Right lobe of liver (tissue), 4 donors: ENCODE data around the gene MRPL17.

Source experiments
- CTCF ChIP-seq, 4 donors: fragments of 200-600 bp in 3 of 4; fragments of 450-650 bp in 1 of 4; IDR thresholded peaks; one replicate each; pipeline versions ENCODE4 v1.5.1 to v1.8.0; 2016 to 2022; ENCODE audit warnings: antibody characterized with exemption in 4 of 4, mild to moderate bottlenecking in 2 of 4
- POLR2A ChIP-seq: fragments of 450-650 bp; IDR thresholded peaks from one replicate; pipeline ENCODE4 v1.6.1; 2017; ENCODE audit warnings: antibody characterized with exemption, mild to moderate bottlenecking
- donor health status: DM: no; HTN: no; CAD: no.
- donor health status: DM: no; HTN: no; CAD: no.
- donor health status: DM: no; HTN: yes; CAD: no.

DNA sequence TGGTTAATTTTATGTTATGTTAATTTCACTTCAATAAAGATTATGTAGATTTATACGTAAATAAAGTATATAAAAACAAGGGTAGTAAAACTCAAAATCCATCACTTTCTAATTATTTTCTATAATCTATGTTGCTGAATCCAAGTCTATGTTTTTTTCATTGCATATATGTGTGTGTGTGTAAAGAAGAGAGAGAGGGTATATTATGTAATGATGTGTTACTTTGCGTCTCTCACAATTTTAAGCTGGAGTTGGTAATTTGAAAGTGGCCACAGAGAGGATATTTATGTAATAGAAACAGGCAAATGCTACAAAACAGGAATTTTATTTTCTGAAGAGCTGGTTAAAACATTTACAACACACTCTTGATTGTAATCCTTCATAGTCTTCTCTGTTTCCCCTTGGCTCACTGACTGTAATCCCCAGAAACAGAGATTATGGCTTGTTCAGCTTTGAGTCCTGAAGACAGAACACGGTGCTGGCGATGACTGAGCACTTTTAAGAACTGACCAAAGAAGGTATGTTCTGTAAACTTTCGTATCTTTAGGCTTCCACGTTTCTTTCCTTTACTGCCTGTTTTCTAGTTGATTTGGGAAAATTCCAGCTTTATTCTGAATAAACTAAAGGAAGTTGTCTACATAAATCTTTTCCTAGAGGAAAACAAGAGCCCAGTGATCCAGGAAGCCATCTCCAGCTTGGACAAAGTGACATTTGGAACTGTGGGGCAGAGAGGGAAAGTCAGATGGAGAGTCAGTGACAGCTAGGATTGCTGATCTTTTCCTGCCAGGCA is 45.0 kb upstream of the MRPL17 start:
- TF ChIP-seq CTCF (IDR thresholded peaks at IDR 0.05) (no peak), POLR2A (no peak)
